ENCODE measurements around the gene CD4. TPM values are rescaled to one million over a fixed set of nuclear protein-coding genes. Genes with fewer than 3 reads are reported as not detected.

CD4 gene
- total RNA-seq, 1 experiment from 2014 or later = 0.42 TPM

DNA sequence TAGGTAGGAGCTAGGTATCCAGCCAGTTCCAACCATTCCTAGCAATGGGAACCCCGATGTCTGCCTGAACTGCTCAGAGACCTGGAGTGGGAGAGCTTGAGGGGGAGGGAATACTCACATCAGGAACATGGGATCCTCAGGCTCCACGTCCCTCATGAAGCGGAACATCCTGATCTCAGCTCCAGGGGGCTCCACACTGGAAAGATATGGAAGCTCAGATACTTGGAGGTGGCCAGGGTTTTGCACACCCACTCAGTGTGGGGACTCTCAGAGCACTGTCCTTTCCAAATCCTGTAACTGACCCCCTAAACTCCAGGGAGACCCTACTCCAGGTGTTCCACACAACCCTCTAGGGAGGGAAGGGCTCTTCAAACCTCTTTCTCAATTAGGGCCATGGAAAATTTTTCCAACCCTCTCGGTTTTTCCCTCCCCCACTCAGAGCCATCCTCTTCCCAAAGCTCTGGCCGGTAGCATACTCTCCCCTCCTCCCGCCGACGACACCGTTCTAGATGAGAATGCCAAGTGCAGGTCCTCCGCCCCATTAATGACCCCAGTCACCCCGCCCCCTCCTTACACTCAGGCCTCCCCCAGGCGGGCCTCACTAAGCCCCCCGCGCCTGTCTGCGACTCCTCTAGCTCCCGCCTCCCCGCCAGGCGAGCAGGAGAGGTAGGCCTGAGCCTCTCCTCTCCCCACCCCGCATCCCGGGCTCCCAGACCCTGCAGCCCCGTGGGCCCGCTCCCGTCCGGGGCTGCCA, 37.0 kb upstream of the CD4 start:
- intact Hi-C loops (cut with micrococcal nuclease) = loop anchor here (2.0 to 5.0 kb wide), 2 partner anchors 14 to 210 kb away; partner anchors contain the start of gene PTMS
- peak overlapping the region; percentile 92 for H3K27ac ChIP-seq (ENCODE audit: low read depth, low read length)
- H3K36me3 ChIP-seq (ENCODE audit: control insufficient read depth in 1 of 2, insufficient read depth in 2 of 2, low read length in 2 of 2) = peaks cover 34 to 44% of the 10 kb centered on the region in 2 experiments; a peak in 3 of 4 replicates
- TF ChIP-seq JUND (IDR thresholded peaks at IDR 0.05) (no peak), POLR2AphosphoS5 (IDR thresholded peaks at IDR 0.05; ENCODE audit: low read depth, low read length) (0 out of 2 replicates have a peak, but pooled peaks have one; percentile 12), RAD21 (IDR thresholded peaks at IDR 0.05; ENCODE audit: low read depth) (no peak), CBX3 (IDR thresholded peaks at IDR 0.05; ENCODE audit: low read depth) (no peak), EGR1 (IDR thresholded peaks at IDR 0.05; ENCODE audit: low read depth) (no peak), ZFX (IDR thresholded peaks at IDR 0.05) (no peak)
- TF ChIP-seq, protein P1, sequence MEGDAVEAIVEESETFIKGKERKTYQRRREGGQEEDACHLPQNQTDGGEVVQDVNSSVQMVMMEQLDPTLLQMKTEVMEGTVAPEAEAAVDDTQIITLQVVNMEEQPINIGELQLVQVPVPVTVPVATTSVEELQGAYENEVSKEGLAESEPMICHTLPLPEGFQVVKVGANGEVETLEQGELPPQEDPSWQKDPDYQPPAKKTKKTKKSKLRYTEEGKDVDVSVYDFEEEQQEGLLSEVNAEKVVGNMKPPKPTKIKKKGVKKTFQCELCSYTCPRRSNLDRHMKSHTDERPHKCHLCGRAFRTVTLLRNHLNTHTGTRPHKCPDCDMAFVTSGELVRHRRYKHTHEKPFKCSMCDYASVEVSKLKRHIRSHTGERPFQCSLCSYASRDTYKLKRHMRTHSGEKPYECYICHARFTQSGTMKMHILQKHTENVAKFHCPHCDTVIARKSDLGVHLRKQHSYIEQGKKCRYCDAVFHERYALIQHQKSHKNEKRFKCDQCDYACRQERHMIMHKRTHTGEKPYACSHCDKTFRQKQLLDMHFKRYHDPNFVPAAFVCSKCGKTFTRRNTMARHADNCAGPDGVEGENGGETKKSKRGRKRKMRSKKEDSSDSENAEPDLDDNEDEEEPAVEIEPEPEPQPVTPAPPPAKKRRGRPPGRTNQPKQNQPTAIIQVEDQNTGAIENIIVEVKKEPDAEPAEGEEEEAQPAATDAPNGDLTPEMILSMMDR (IDR thresholded peaks at IDR 0.05 in 2 of 3, conservative IDR thresholded peaks at IDR 0.05 in 1 of 3; ENCODE audit: borderline replicate concordance in 1 of 3, insufficient read depth in 1 of 3, low read depth in 2 of 3, low read length in 2 of 3) = peak in 2 of 3 experiments; percentile 44 to 45; a peak in 3 of 6 replicates
- TF ChIP-seq, protein P2, sequence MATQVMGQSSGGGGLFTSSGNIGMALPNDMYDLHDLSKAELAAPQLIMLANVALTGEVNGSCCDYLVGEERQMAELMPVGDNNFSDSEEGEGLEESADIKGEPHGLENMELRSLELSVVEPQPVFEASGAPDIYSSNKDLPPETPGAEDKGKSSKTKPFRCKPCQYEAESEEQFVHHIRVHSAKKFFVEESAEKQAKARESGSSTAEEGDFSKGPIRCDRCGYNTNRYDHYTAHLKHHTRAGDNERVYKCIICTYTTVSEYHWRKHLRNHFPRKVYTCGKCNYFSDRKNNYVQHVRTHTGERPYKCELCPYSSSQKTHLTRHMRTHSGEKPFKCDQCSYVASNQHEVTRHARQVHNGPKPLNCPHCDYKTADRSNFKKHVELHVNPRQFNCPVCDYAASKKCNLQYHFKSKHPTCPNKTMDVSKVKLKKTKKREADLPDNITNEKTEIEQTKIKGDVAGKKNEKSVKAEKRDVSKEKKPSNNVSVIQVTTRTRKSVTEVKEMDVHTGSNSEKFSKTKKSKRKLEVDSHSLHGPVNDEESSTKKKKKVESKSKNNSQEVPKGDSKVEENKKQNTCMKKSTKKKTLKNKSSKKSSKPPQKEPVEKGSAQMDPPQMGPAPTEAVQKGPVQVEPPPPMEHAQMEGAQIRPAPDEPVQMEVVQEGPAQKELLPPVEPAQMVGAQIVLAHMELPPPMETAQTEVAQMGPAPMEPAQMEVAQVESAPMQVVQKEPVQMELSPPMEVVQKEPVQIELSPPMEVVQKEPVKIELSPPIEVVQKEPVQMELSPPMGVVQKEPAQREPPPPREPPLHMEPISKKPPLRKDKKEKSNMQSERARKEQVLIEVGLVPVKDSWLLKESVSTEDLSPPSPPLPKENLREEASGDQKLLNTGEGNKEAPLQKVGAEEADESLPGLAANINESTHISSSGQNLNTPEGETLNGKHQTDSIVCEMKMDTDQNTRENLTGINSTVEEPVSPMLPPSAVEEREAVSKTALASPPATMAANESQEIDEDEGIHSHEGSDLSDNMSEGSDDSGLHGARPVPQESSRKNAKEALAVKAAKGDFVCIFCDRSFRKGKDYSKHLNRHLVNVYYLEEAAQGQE (IDR thresholded peaks at IDR 0.05; ENCODE audit: low read depth) = no peak
- TF ChIP-seq, protein P3, sequence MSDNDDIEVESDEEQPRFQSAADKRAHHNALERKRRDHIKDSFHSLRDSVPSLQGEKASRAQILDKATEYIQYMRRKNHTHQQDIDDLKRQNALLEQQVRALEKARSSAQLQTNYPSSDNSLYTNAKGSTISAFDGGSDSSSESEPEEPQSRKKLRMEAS (IDR thresholded peaks at IDR 0.05) = no peak
- CTCF ChIA-PET = interaction anchor here (0.8 to 4.6 kb wide), 17 partner anchors 8 to 185 kb away, joined by 3 to 53 read pairs (median 6); partner anchors contain the start of genes CDCA3, COPS7A, PTMS and SPSB2
- RAD21 ChIA-PET (ENCODE audit: low non-redundant PET in 1 of 2, low total read pairs in 2 of 2, uncharacterized antibody in 2 of 2, unreplicated experiment in 2 of 2) = interaction anchor here in 1 of 2 experiments (2.9 kb wide), 1 partner anchor 13 kb away, joined by 15 read pairs; the partner anchor contains the start of gene PTMS
- peak; percentile 20 for ATAC-seq
- no peaks in the 10 kb centered on the region for H3K9me3 ChIP-seq (ENCODE audit: control insufficient read depth in 1 of 2, insufficient read depth in 1 of 2, low read depth in 1 of 2, low read length in 2 of 2)
- H3K4me1 ChIP-seq (ENCODE audit: control insufficient read depth in 1 of 2, insufficient read depth in 2 of 2, low read length in 2 of 2) = peaks cover 14 to 30% of the 10 kb centered on the region in 2 experiments; a peak in 3 of 4 replicates
- no peaks in the 10 kb centered on the region for H3K27me3 ChIP-seq (ENCODE audit: insufficient read depth, low read length)
- H4K20me1 ChIP-seq (ENCODE audit: insufficient read depth) = no peaks in the 10 kb centered on the region
- H3K4me2 ChIP-seq (ENCODE audit: low read length) = peak overlapping the region; percentile 76
- no peak for DNase-seq (ENCODE audit: low read depth, low spot score)
- H3K79me2 ChIP-seq (ENCODE audit: insufficient read depth, low read length) = peaks cover 31% of the 10 kb centered on the region
- no peak overlapping the region for H2AFZ ChIP-seq (ENCODE audit: low read depth, low read length, poor library complexity, severe bottlenecking)
- TSS peak; percentile 48 for BruUV-seq (replicated peaks)
- H3K4me3 ChIP-seq (replicated peaks in 1 of 2; ENCODE audit: low read depth in 1 of 2, low read length in 2 of 2) = peak overlapping the region; percentile 94 to 99
- peak overlapping the region; percentile 99 for H3K9ac ChIP-seq (ENCODE audit: low read length)
- H3K9me2 ChIP-seq (ENCODE audit: insufficient read depth) = no peaks in the 10 kb centered on the region
- POLR2A ChIA-PET = interaction anchor here (0.8 to 3.3 kb wide), 11 partner anchors 11 to 218 kb away, joined by 3 to 41 read pairs (median 5); partner anchors contain the start of genes COPS7A, GAPDH, PTMS and TPI1
